HG02852 (cell line): ENCODE results near the gene ULK2.
"Not testable (repeated sequence)": the region's sequence is repeated elsewhere in the genome, so short reads cannot be mapped to it uniquely, and the experiment has no call there.

ENCODE experiments used
- ATAC-seq: cut with Tn5 transposase; IDR thresholded peaks from one replicate; pipeline ENCODE4 v1.9.1; 2021; ENCODE audit warnings: mild to moderate bottlenecking, moderate library complexity; ENCODE audit not compliant: unreplicated experiment

The ULK2 gene

GRCh38 chr17:19769946-19770652, 97.6 kb downstream of the ULK2 start:
- no peak for ATAC-seq

DNA sequence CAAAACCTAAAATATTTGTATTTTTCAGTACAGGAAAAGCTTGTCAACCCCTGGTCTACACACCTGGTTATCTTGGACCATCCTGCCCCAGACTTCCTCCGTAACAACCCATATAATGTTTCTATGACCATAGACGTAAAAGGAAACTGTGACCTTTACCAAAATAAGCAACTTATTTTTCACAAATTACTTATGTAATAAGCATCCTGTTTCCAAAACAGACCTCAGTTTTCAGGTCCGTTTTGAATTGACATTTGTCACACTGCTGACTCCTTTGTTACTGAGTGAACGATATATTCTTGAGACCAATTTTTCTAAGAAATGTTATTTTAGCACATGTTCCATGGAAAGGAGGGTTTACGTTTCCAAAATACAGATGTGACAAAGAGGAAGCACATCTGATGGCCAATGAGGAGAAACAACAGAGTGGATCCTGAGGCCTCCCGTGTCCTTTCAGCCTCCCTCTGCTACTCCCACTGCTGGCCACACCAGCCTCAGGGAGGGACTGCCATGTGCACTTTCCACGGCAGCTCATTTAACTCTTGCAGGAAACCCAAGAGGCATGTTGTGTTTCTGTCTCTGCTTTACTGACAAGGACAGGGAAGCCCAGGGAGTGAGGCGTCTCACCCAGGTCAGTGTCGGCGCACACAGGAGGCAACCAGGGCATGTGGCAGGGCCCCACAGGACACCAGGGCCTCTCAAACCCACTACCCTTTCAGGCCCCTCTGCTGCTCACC, 99.5 kb downstream of the ULK2 start:
- ATAC-seq: no peak

DNA sequence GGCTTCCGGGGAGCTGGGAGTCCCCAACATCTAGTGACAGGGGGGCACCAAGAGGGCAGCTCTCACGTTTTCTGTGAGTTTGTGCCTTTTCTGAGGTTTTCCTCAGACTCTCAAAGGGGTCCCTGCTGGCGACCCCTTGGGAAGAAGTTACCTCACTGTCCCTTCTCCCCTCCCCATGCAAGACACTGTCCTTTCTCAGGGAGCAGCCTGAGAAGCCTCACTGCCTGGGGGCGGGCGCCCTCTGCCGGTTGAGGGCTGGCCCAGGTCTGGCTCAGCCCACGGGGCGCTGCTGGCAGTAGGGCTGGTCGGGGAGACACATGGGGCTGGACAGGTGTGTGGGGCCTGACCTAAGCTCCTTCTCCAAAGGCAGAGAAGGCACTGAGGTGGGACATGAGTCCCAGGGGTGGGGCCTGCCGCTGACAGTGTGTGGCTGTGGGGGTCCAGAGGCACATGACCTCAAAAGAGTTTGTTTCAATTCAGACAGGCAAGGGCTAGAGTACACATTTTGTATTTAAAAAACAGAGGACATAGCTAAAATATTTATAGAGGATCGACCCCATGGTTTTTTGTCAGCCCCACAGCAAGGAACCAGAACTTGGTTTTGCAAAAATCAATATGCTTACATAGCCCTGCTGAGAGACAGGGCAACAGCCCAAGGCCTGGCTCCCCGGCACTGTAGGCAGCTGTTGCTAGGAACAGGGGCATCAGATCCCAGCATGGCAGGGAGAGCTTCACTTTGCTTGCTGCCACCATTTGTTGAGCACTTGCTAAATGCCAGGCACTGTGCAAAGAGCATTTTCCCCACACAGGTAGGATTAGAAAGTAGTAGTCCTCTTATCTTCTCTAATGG, 101.1 kb downstream of the ULK2 start:
- no peak for ATAC-seq

GRCh38 chr17:19766016-19766415, 101.7 kb downstream of the ULK2 start:
- ATAC-seq: no peak

DNA sequence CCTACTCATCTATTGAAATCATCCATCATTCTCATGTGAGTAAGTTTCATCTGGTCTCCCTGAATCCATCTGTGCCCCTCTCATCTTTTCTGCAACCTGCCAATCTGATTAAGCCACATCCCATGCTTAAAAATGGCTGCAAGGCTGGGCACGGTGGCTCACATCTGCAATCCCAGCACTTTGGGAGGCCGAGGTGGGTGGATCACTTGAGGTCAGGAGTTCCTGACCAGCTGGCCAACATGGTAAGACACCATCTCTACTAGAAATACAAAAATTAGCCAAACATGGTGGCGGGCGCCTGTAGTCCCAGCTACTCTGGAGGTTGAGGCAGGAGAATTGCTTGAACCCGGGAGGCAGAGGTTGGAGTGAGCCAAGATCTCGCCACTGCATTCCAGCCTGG, 103.7 kb downstream of the ULK2 start:
- ATAC-seq: not testable (repeated sequence)

- ATAC-seq: no peak
These were observed 104.3 kb downstream of the ULK2 start for GRCh38 chr17:19763416-19763815.

- no peak for ATAC-seq
These were observed 105.2 kb downstream of the ULK2 start for GRCh38 chr17:19762515-19762961.

- no peak for ATAC-seq
These were observed 107.0 kb downstream of the ULK2 start for GRCh38 chr17:19760746-19761145.

GRCh38 chr17:19759568-19760549, 107.9 kb downstream of the ULK2 start:
- no peak for ATAC-seq

DNA sequence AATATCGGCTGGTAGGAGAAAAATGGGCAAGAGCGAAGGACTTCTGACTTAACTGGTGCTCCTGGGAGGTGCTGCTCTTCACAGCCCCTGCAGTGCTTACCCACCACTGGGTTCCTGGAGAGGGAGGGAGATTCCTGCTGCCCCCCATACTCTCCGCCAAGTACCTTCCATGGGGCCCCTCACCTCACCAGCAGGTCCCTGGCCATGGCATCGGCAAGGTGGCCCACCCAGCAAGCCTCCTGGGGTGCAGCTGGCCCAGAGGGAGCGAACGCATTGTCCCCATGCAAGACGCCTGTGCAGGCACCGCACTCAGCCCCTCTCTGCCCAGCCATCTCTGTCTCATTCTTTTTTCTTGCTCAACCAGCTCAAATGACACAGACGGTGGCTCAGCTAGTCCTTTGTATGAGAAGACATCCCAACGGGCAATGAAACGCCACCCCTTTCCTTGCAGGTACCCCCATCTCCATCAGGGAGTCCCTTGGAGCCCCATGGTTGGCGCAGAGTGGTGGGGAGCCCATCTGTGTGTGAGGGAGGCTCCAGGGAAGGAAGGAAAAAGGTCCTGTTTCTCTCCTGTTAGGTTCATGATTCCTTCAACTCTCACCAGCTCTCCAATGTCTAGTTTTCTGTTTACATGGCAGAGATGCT, 110.1 kb downstream of the ULK2 start:
- no peak for ATAC-seq

- ATAC-seq: no peak
These were observed 111.2 kb downstream of the ULK2 start for GRCh38 chr17:19756546-19756945.

DNA sequence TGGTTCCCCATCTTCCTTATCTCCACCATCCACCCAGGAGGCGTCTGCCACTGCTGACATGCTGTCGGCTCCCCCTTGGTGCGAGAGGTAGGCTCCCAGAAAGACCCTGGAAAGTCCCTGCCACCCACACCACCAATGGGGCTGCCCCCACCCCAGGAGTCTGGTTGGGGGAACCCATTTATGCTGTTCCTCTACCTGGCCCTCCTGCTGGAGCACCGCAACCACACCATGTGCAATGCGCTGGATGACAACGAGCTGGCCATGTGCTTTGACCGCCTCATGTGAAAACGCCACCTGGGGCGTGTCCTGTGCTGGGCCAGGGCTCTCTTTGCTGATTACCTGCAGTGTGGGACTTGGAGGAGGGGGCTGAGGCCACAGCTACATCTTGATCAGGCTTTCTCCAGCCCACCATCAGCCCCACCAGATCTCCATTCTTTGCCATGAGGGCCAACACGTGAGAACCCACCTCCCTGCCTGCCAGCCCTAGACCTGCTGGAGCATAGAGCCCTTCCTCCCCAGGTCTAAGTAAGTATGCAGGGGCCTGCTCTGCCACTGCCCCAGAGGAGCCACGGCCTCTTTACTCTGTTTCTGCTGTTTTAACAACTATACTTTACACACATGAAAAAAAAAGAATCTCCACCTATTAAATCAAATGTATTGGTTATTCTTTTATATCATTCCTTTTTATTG, 111.8 kb downstream of the ULK2 start:
- no peak for ATAC-seq

- ATAC-seq: no peak
These were observed 112.3 kb downstream of the ULK2 start for GRCh38 chr17:19755392-19755791.

GRCh38 chr17:19753661-19754463, 113.9 kb downstream of the ULK2 start:
- ATAC-seq: no peak

DNA sequence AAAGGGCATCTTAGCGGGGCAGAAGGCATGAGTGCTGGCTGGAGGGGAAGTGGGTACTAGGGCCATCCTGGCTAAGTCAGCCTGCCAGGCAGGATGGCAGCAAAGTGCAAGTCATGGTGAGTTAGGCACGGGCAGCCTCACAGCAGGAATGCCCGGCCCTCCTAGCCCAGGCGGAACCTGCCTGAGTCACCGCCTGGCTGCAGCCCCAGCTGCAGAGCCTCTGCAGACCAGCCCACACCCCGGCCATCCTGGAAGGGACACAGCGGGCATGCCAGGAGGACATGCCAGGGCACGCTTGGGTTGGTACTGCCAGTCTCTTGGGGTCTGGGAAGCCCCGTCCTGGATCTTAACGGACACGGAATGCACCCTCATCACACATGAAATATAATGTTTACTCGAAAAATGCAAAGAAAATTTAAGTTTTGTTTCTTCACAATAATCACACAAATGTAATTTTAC, 114.7 kb downstream of the ULK2 start:
- ATAC-seq: no peak

DNA sequence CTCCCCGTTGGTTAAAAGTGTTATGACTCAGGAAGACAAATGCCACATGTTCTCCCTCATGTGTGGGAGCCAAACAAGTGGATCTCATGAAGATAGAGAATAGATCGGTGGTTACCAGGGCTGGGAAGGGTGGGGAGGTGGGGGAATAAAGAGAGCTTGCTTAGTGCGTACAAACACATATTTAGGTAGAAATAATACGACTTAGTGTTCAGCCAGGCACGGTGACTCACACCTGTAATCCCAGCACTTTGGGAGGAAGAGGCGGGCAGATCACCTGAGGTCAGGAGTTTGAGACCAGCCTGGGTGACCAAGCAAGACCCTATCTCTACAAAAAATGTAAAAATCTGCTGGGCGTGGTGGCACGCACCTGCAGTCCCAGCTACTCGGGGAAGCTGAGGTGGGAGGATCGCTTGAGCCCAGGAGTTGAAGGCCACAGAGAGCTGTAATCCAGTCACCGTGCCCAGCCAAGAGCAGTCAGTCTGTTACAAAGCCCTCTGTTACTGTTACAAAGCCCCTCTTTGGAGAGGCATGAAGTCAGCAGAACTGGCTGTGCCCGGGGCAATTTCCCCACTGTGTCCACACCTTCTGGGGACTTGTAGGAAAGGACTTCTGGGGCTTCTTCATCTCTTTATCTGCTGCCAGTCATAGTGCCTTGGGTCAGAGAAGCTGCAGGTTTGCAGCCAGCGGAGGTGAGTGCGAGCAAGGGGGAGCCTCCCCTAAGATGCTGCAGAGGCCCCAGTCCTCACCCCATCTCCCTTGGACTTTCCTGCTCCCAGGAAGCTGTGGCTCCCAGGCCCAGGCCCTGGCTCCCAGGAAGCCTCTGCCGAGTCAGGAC, 115.3 kb downstream of the ULK2 start:
- ATAC-seq: no peak

GRCh38 chr17:19750835-19751234, 116.9 kb downstream of the ULK2 start:
- no peak for ATAC-seq
